DND-41 (cell line): Measurements from ENCODE around the gene LAMB2.

Experiments used
- ATAC-seq: fragments of 200-7000 bp; cut with Tn5 transposase; 3 replicates; pipeline ENCODE4 v1.9.1; 2021; ENCODE audit warnings: low read depth; ENCODE audit not compliant: insufficient read depth
- DNase-seq: peaks from one replicate; pipeline ENCODE4 v3.0.0-alpha.2; 2020
- H2AFZ ChIP-seq: 2 replicates; pipeline ENCODE4 v1.6.0; 2012; ENCODE audit warnings: low read depth, low read length
- H3K27ac ChIP-seq: 2 replicates; pipeline ENCODE4 v1.5.1; 2012; ENCODE audit warnings: low read length, inconsistent platforms
- H3K27me3 ChIP-seq: fragments of 200-600 bp; sonication (generic); 2 replicates; pipeline ENCODE4 v1.6.0; 2012; ENCODE audit warnings: low read length, mild to moderate bottlenecking, inconsistent platforms; ENCODE audit not compliant: insufficient read depth, poor library complexity
- H3K36me3 ChIP-seq: 2 replicates; pipeline ENCODE4 v1.5.1; 2012; ENCODE audit warnings: low read length, inconsistent platforms; ENCODE audit not compliant: insufficient read depth
- H3K4me1 ChIP-seq: 2 replicates; pipeline ENCODE4 v1.5.1; 2012; ENCODE audit warnings: mild to moderate bottlenecking, low read length; ENCODE audit not compliant: insufficient read depth
- H3K4me2 ChIP-seq: 2 replicates; pipeline ENCODE4 v1.6.0; 2012; ENCODE audit warnings: mild to moderate bottlenecking, moderate library complexity, low read length, inconsistent platforms; ENCODE audit not compliant: insufficient read depth
- H3K4me3 ChIP-seq, 2 experiments: fragments of 200-600 bp in 1 of 2; shearing (Covaris generic) in 1 of 2; 2 replicates each; pipeline ENCODE4 v1.5.1; 2012 to 2016; ENCODE audit warnings: inconsistent platforms in 2 of 2, low read length in 2 of 2, mild to moderate bottlenecking in 2 of 2, low read depth in 1 of 2, moderate library complexity in 1 of 2
- H3K79me2 ChIP-seq: 2 replicates; pipeline ENCODE4 v1.6.0; 2012; ENCODE audit warnings: low read length, inconsistent platforms; ENCODE audit not compliant: insufficient read depth
- H3K9ac ChIP-seq: 2 replicates; pipeline ENCODE4 v1.6.0; 2012; ENCODE audit warnings: low read depth, mild to moderate bottlenecking, inconsistent platforms, low read length, moderate library complexity
- H3K9me3 ChIP-seq: 2 replicates; pipeline ENCODE4 v1.5.1; 2012; ENCODE audit warnings: low read length, moderate library complexity, mild to moderate bottlenecking, inconsistent platforms; ENCODE audit not compliant: insufficient read depth, severe bottlenecking
- H4K20me1 ChIP-seq: 2 replicates; pipeline ENCODE4 v1.6.0; 2012; ENCODE audit warnings: low read length; ENCODE audit not compliant: insufficient read depth
- CTCF ChIP-seq: IDR thresholded peaks from 2 replicates; pipeline ENCODE4 v1.5.1; 2012; ENCODE audit warnings: borderline replicate concordance, low read length, moderate library complexity, mild to moderate bottlenecking; ENCODE audit not compliant: poor library complexity, severe bottlenecking; ENCODE audit errors: extremely low read depth
- EZH2 ChIP-seq: IDR thresholded peaks from 3 replicates; pipeline ENCODE4 v1.6.1; 2012; ENCODE audit warnings: borderline replicate concordance, low read depth, mild to moderate bottlenecking, moderate library complexity, low read length, inconsistent platforms; ENCODE audit not compliant: severe bottlenecking

LAMB2 gene

GRCh38 chr3:49171119-49171774 is 38.4 kb upstream of the LAMB2 start, which contains the start of gene KLHDC8B:
Gene KLHDC8B, plus strand, starts transcription at chr3:49171598. Its CDS starts 1,172 bp downstream, at chr3:49172770.
- Histone ChIP-seq H3K27me3 (no peaks in the 10 kb centered on the region), H3K9ac (peak within 1 kb of the TSS; percentile 52), H3K79me2 (peaks cover 4% of the 10 kb centered on the region), H3K27ac (peak within 1 kb of the TSS; percentile 24; the same call in 1 of the 2 replicates), H3K9me3 (peaks cover 7% of the 10 kb centered on the region), H3K4me2 (peak within 1 kb of the TSS; percentile 92), H3K4me1 (peaks cover 27% of the 10 kb centered on the region), H4K20me1 (no peaks in the 10 kb centered on the region), H3K36me3 (no peaks in the 10 kb centered on the region; the same call in 1 of the 2 replicates), H2AFZ (peak within 1 kb of the TSS; percentile 76), H3K4me3 (peak within 1 kb of the TSS; percentile 8 to 63; a peak in 3 of 4 replicates)
- peak; percentile 83 for ATAC-seq
- peak; percentile 73 for DNase-seq
- peak; percentile 84 for TF ChIP-seq CTCF
- TF ChIP-seq EZH2 = no peak

GRCh38 chr3:49170744-49171118 is 37.9 kb upstream of the LAMB2 start:
- TF ChIP-seq CTCF (no peak), EZH2 (no peak)
- Histone ChIP-seq H3K36me3 (no peaks in the 10 kb centered on the region; the same call in 1 of the 2 replicates), H4K20me1 (no peaks in the 10 kb centered on the region), H3K27me3 (no peaks in the 10 kb centered on the region), H3K4me1 (peaks cover 28% of the 10 kb centered on the region), H3K9ac (peak overlapping the region; percentile 52; the same call in 1 of the 2 replicates), H3K27ac (no peak overlapping the region), H3K79me2 (peaks cover 9% of the 10 kb centered on the region), H2AFZ (peak overlapping the region; percentile 76; the same call in 1 of the 2 replicates), H3K4me3 (peak overlapping the region in 1 of 2 experiments; percentile 63; a peak in 2 of 4 replicates), H3K4me2 (peak overlapping the region; percentile 92), H3K9me3 (peaks cover 7% of the 10 kb centered on the region)
- ATAC-seq (no peak), DNase-seq (no peak)

GRCh38 chr3:49166752-49167556 is 34.1 kb upstream of the LAMB2 start:
- peak overlapping the region; percentile 80 for H3K27ac ChIP-seq
- peaks cover 26% of the 10 kb centered on the region; the same call in 1 of the 2 replicates for H4K20me1 ChIP-seq
- ATAC-seq (no peak), DNase-seq (no peak)
- H3K9ac ChIP-seq = peak overlapping the region; percentile 77
- TF ChIP-seq EZH2 (no peak), CTCF (no peak)
- peaks cover 7% of the 10 kb centered on the region for H3K9me3 ChIP-seq
- H3K27me3 ChIP-seq = no peaks in the 10 kb centered on the region
- peaks cover 44% of the 10 kb centered on the region for H3K79me2 ChIP-seq
- peak overlapping the region; percentile 61 for H3K4me2 ChIP-seq
- H3K4me3 ChIP-seq = peak overlapping the region in 1 of 2 experiments; percentile 95; a peak in 2 of 4 replicates
- peaks cover 44% of the 10 kb centered on the region for H3K4me1 ChIP-seq
- peaks cover 31% of the 10 kb centered on the region for H3K36me3 ChIP-seq
- H2AFZ ChIP-seq = peak overlapping the region; percentile 88
